Mesenteric fat pad (tissue), 1 donor: ENCODE measurements around the gene METTL26. TPM values are rescaled to one million over a fixed set of nuclear protein-coding genes. Genes with fewer than 3 reads are reported as not detected.

Source experiments
- DNase-seq: peaks from one replicate; pipeline ENCODE4 v3.0.0-alpha.2; 2020; ENCODE audit warnings: low spot score
- total RNA-seq: library from RNA; stranded (reverse); fragmentation: NEBNext Ultra II Directional; extraction: Animal tissue kit (Norgen Biotek cat#: 25700); gene quantifications from one replicate; pipeline ENCODE4 v1.2.1, GENCODE V29; 2021
- donor health status: DM: yes; HTN: yes; CAD: no.

The METTL26 gene
- total RNA-seq, 1 donor from 2014 or later: 62.2 TPM

- no peak for DNase-seq
Observed at GRCh38 chr16:660132-660458, 24.0 kb upstream of the METTL26 start.

- DNase-seq: no peak
Observed at GRCh38 chr16:659618-660017, 23.5 kb upstream of the METTL26 start.

- no peak for DNase-seq
Observed at GRCh38 chr16:658679-659571, 22.8 kb upstream of the METTL26 start.

GRCh38 chr16:657487-657886 lies 21.4 kb upstream of the METTL26 start:
- DNase-seq: no peak

- no peak for DNase-seq
Observed at GRCh38 chr16:654034-654433, 17.9 kb upstream of the METTL26 start.

GRCh38 chr16:652454-653305 lies 16.6 kb upstream of the METTL26 start:
- no peak for DNase-seq

- DNase-seq: no peak
Observed at GRCh38 chr16:651844-652243, 15.7 kb upstream of the METTL26 start.

GRCh38 chr16:649631-650030 lies 13.5 kb upstream of the METTL26 start:
- no peak for DNase-seq

- peak; percentile 99 for DNase-seq
Observed at GRCh38 chr16:648781-649589, 12.9 kb upstream of the METTL26 start, which contains the start of gene WDR90. TSS of gene WDR90 (plus strand) at chr16:649365. CDS start at chr16:649417, 52 bp downstream.

- DNase-seq: no peak
Observed at GRCh38 chr16:648071-648780, 12.1 kb upstream of the METTL26 start.

- DNase-seq: no peak
Observed at GRCh38 chr16:647173-647902, 11.2 kb upstream of the METTL26 start.

GRCh38 chr16:646679-647172 lies 10.6 kb upstream of the METTL26 start:
- DNase-seq: no peak

- DNase-seq: no peak
Observed at GRCh38 chr16:645852-646678, 10.0 kb upstream of the METTL26 start.

- DNase-seq: no peak
Observed at GRCh38 chr16:644556-644955, 8.5 kb upstream of the METTL26 start.

GRCh38 chr16:643050-643368 lies 6.9 kb upstream of the METTL26 start:
- no peak for DNase-seq

GRCh38 chr16:642189-643049 lies 6.3 kb upstream of the METTL26 start:
- no peak for DNase-seq

- DNase-seq: peak; percentile 95
Observed at GRCh38 chr16:641326-642188, 5.5 kb upstream of the METTL26 start, which contains the start of gene MCRIP2. TSS of gene MCRIP2 (plus strand) at chr16:641828. CDS start at chr16:641992, 164 bp downstream.
